Measurements from ENCODE around the gene H1-8. TPM values are rescaled to one million over a fixed set of nuclear protein-coding genes. Genes with fewer than 3 reads are reported as not detected.
"Not testable (repeated sequence)": the region's sequence is repeated elsewhere in the genome, so short reads cannot be mapped to it uniquely, and the experiment has no call there.

Gene H1-8
- total RNA-seq, 1 donor from 2014 or later = not detected

DNA sequence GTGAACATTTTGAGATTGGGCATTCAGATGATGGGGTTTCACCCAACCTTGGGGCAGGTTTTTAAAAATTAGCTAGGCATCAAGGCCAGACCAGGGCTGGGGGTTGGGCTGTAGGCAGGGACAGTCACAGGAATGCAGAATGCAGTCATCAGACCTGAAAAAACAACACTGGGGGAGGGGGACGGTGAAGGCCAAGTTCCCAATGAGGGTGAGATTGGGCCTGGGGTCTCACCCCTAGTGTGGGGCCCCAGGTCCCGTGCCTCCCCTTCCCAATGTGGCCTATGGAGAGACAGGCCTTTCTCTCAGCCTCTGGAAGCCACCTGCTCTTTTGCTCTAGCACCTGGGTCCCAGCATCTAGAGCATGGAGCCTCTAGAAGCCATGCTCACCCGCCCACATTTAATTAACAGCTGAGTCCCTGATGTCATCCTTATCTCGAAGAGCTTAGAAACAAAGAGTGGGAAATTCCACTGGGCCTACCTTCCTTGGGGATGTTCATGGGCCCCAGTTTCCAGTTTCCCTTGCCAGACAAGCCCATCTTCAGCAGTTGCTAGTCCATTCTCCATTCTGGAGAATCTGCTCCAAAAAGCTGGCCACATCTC is 8.4 kb upstream of the H1-8 start:
- DNase-seq = no peak

DNA sequence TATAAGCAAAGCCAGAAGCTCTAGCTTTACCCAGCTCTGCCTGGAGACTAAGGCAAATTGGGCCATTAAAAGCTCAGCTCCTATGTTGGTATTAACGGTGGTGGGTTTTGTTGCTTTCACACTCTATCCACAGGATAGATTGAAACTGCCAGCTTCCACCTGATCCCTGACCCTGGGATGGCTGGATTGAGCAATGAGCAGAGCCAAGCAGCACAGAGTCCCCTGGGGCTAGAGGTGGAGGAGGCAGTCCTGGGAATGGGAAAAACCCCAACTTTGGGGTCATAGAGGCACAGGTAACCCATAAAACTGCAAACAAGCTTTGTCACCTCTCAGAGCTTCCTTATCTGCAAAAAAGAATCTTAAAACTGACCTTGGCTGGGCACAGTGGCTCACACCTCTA is 7.9 kb upstream of the H1-8 start:
- DNase-seq = no peak

DNA sequence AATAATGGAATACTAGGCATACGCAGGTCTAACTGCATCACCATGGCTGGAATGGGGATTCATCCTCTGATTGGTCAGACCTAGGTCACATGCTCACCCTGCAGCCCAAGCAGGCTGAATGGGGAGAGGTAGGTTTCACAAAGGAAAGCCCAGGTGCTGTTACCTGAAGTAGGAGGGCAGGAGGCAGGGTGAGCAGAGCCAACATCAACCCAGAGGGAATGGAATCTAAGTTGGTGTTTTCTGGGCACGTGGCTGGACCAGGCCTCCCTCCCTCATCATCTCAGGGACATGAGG is 6.7 kb upstream of the H1-8 start:
- no peak for DNase-seq

DNA sequence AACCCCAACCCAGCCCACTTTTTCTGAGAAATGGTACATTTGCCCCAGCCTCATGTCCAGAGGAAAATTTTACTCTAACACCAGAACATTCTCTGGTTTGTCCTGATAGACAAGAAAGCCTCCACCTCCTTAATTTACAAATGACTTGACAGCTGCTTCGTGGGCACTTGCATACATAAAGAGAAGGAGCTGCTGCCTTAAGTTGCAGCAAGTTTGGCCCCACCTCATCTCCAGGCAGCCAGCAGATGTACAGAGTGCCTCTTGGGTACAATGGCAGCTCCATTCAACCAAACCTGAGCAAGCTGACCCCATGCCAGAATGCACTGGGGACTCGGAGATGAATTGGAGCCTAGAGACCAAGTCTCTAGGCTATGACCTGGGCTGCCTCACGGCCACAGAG is 6.2 kb upstream of the H1-8 start:
- peak; percentile 42 for DNase-seq

DNA sequence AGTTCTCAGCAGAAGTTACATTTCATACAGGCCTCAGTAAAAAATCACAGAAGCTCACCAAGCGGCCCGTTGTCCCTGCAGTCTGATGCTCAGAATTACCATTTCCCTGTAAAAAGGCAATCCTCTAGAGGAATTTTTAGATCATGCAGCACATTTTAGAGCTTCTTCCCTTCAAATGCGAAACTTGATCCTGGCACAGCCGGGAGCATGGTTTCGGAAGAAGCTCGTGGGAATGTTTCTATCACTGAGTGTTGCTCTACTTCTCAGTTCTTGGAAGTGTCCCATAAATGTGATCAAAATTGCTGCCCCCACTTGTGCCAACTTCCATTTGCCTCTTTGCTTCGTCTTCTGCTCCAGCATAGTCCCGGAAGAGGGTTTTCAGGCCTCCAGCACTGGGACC is 3.8 kb upstream of the H1-8 start:
- no peak for DNase-seq

DNA sequence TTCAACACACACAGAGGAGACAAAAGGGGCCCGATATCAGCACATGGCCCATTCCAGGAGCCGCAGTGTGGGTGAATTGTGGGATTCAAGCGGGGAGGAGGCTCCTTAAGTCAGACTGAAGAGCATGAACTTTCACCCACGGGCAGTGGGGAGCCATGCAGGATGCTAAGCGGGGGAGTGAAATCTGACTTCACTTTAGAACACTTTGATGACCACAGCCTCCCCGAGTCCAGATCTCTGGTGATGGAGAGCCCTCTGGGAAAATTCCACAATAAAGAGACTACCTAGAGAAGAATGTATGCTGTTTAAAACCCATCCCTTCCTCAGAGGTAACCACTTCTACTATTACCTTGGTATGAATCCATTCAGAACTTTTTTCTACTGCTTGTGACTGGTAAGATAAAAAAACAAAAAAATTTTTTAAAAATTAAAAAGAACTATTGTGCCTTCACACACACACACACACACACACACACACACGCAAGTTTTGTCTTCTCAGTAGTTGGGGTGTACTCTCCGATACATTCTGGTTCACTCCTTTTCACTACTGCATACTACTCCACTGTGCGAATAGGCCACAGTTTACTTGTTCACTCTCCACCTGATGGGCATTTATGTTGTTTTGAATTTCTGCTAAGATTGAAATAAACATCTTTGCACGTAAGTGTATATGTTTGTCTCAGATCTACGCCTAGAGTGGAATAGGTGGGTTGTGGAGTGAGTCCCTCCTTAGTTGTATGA is 2.0 kb upstream of the H1-8 start:
- no peak for DNase-seq

DNA sequence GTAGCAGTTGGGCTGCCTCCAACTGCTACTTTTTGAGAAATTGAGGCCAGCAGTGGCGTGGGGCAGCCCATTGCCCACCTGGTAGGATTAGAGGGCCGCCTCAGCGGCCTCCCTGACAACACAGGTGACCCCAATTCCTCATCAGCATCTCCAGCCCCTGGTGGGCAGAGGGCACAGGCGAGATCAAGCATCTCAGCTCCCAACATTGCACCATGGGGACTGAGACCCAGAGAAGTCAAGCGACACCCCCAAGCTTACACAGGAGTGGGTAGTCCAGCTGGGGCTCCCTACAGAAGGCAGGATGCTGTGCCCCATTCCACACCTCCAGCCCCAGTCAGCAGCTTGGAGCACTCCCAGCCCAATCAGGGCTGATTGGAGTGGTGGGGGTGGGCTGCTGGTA is 228 bp upstream of the H1-8 start:
- DNase-seq = no peak

DNA sequence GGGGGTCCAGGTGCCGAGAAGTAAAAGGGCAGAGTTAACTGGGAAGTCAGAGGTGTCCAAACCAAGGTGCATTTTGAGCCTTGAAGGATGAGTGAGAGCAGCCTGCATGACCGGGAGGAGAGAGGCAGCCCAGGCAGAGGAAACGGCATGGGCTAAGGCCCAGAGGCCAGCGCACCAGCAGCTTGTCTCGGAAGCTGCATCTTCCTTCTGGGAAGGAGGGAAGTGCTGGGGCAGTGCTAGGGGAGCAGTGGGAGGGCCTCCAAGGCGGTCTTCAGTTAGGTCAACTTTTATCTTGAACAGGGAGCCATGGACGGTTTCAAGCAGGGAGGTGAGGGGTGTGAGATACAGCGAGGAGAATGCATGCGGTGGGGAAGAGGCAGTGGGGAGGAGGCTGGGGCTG is 1.0 kb downstream of the H1-8 start:
- DNase-seq = no peak

DNA sequence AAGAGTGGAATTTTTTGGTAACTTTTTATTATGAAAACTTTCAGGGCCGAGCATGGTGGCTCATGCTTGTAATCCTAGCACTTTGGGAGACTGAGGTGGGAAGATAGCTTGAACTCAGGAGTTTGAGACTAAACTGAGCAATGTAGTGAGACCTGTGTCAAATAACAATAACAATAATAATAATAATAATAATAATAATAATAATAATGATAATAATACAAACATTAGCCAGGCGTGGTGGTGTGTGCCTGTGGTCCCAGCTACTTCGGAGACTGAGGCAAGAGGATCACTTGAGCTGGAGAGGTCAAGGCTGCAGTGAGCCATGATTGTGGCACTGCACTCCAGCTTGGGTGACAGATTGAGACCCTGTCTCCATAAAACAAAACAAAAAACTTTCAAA is 3.0 kb downstream of the H1-8 start:
- DNase-seq = not testable (repeated sequence)

DNA sequence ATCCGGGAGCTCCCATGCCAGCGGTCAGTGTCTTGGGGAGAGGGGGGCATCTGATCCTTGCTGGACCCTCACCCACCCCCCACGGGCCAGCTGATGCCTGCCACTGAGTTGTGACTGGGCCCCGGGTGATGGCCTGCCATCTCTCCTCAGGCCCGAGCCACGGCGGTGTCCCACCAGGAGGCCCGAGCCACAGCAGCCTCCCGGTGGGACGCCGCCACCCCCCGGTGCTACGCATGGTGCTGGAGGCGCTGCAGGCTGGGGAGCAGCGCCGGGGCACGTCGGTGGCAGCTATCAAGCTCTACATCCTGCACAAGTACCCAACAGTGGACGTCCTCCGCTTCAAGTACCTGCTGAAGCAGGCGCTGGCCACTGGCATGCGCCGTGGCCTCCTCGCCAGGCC is 4.3 kb downstream of the H1-8 start:
- DNase-seq = no peak

DNA sequence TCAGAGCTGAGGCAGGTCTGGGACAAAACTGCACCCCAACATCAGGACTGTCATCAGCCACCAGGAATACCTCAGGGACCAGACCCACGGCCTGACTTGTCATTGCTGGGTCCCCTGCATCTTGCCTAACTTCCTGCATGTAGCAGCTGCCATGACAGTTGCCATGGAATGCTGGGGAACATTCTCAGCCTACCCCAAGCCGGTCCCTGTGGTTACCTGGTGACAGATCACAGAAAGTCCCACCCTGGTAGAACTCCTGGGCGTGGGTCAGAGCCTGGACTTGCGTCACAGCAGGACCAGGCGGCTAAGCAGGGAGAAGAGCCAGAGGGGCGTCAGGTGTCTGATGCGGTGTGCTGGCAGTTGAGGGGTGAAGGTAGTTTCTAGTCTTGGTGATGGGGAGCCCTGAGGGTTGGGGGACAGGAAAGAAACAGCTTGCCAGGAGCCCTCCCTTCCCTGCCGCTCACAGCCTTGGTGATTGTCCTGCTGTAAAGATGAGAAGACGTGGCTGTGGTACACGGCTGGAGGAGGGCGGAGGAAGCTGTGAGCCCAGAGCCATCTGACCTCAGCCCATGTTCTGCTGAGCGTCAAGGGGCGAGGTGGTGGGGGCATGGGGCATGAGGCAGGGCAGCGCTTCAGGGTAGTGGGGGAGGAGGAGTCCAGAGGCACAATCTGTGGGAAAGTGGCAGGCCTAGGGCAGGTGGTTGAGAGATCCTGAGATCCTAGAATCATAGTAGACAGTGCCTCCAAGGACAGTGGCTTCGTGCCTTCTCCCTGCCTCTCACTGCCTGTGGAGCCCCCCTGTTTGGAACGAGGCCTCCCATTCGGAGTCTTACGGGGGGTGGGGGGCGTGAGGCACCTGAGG is 5.4 kb downstream of the H1-8 start:
- DNase-seq = no peak

DNA sequence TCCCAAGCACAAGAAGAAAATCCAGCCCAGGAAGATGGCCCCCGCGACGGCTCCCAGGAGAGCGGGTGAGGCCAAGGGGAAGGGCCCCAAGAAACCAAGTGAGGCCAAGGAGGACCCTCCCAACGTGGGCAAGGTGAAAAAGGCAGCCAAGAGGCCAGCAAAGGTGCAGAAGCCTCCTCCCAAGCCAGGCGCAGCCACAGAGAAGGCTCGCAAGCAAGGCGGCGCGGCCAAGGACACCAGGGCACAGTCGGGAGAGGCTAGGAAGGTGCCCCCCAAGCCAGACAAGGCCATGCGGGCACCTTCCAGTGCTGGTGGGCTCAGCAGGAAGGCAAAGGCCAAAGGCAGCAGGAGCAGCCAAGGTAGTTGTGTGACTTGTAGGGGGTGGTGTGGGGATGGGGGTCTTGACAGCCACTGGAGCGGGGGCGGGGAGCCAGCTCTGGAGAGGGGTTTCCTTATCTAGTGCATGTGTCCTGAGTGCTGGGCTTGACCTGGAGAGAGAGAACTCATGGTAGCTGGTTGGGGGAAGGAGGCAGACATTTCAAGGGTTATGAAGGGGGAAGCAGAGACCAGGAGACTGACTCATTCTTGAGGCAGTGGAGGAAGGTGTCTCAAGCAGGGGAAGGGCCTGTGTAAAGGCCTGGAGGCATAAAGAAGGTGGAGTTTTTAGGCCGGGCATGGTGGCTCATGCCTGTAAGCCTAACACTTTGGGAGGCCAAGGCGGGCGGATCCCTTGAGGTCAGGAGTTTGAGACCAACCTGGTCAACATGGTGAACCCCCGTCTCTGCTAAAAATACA is 6.2 kb downstream of the H1-8 start:
- no peak for DNase-seq

DNA sequence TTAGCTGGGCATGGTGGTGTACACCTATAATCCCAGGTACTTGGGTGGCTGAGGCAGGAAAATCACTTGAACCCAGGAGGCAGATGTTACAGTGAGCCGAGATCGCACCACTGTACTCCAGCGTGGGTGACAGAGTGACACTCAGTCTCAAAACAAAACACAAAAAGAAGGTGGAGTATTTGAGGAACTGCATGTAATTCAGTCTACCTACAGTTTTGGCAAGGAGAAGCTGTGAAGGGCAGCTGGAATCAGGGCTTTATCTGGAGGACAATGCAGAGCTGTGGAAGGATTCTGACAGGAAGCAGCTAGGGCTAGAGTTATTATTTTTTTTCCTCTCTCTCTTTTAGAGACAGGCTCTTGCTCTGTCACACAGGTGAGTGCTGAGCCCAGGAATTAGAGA is 6.8 kb downstream of the H1-8 start:
- DNase-seq = no peak

DNA sequence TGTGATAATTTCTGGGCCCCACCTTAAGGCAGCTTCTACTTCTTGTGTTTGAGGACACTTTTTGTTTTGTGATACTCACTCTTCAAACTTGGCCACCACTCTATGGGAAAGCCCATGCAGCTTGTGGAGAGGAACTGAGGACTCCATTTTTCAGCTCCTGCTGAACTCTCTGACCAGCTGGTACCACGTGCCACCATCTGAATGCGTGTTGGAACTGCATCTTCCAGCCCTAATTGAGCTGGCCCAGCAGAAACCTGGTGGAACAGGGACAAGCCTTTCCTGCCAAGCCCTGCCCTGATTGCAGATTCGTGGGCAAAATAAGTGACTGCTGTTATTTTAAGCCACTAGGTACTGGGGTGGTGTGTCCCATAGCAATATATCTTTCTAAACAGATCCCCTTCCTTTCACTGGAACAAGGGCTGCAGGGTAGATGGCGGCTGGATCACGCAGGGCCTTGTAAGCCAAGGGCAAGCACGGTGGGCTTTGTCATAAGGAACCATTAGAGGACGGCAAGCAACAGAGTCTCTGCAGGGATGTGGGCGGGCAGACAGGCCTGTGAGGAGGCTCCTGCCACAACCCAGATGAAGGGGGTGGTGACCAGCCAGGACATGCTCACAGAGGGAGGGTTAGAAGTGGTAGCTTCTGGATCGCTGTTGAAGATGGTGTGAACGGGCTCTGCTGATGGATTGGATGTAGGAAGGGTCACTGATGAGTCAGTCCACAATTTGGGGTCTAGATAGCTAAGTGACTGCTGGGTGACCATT is 9.5 kb downstream of the H1-8 start:
- no peak for DNase-seq

DNA sequence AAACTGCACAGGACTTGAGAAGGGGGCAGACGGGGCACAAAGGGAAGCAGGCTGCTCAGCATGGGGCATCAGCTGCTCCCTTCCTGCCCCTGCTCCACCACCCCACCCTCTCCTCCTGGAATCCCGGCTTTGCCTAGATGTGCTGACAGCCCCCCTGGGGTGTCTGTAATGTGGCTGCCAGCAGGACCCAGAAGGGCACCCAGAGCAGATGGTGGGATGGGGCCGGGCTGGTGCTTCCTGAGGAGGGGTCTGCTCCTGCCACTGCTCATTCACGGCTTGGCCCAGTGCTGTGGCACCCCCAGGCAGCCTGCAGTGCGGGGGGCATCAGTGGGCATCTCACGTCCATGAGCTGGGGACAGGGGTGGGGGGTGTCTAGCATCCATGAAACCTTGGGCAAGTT is 10.2 kb downstream of the H1-8 start:
- no peak for DNase-seq

DNA sequence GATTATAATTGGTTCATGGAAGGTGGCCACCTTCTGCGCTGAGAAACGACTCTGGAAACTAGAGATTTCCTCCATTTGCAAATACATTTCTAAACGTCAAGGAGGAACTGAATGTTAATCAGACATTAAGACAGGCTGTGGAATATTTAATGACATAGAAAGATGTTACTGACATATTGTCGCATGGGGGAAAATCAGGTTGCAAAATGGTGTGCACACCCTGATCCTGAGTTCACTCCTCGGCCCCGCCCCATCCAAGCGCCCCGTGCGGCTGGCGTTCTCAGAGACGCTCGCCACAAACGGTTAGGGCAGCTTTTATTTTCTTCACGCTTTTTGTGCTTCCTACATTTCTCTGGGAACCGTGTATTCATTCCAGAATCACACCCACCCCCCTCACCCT is 10.7 kb downstream of the H1-8 start:
- no peak for DNase-seq

DNA sequence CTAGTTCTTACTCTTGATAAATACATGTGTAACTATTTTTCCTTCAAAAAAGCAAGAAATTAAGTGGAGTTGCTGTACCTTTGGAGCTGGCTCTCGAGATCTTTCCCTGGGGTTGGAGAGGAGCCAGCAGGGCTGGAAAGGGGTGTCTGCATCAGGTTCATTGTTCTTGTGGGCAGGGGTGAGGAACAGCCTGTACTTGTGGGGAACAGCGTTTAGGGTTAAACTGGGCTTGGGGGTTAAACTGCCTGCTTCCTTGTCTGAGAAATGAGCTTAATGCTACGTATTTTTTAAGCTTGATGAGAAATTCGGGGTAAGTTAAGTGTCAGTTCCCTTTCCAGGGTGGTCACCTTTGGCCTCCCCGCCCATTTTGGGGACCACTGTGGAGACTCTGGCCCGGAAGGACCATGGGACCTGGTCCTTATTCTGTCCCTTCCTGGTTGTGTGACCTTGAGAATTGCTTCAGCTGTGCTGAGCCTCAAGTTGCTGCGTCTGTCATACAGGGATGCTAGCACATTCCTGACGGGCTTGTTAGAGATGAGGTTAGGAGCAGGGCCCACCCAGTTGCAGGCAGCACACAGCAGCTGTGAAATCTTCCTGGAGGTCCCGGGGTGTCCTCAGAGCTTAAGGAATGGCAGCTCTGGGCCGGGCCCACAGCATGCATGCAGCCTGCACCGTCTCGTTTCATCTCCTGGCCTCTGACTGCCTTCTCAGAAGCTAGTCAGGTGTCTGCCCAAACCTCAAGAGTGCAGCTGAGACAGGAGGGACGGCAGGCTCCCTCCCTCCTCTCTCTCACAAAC is 11.6 kb downstream of the H1-8 start:
- DNase-seq = no peak

DNA sequence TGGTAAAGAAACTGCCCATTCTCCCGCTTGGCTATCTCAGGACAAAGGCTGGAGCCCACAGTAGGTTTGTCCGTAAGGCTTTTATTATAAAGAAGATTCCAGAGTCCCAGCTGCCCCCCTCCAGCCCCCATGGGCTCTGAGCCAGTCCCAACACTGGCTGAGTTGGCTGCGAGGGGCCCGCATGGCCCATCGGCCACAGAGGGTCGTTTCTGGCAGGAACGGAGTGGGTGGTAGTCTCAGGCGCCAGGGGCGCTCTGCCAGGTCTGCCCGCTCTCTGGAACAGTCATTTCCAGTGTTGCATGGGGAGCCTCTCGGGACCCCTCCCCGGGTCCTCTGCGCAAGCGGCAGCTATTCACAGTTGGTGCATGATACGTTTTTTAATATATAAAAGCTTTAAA is 12.2 kb downstream of the H1-8 start:
- no peak for DNase-seq

DNA sequence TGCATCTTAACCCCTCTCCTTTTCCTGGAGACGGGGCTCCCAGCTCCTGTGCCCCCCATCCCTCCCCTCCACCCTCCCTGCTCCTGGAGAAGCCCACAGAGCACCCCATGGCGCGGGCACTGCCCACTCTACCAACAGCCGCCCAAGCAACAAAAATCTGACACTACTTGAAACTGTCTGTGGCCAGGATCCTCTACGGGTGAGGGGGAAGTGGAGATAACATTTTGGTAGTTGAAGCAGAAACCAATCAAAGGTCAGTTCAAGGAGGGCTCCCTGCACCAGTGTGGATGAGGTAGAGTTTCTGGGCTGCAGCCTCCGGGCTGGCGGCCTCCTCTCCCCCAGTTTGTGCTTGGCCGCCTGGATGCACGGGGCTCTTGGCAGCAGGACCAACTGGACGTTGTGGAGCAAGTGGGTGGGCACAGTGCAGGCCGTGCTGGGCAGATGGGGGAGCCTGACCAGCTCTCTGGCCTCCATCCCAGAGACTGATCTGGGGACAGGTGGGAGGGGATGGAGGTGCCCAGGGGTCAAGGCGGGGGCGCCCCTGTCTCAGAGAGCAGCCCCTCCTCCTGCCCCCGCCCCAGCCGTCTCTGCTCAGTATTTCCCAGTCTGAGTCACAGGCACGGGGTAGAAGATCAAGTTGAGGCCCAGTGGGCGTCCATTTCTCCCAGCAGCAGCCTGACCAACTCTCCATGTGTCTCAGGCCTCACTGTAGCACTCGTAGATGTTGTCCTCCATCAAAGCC is 12.8 kb downstream of the H1-8 start:
- DNase-seq = no peak

DNA sequence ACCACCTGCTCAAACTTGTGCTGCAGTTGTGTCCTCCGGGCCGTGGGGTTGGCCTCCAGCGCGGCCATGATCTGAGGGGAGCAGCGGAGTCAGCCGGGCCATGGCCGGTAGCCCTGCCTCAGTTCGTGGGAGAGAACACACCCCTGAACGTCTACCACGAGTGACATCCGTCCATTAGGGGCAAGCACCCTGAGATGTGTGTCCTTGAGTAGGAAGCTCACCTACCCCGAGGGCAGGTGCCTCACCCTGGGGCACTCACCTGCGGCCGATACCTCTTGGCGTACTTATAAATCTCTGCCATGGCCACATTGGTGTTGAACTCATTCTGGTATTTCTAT is 13.4 kb downstream of the H1-8 start:
- no peak for DNase-seq

All from occipital lobe (tissue), 2 donors.